RCC 7860 (cell line): ENCODE measurements around the gene PRR14L.

ENCODE experiments used
- DNase-seq: peaks from one replicate; pipeline ENCODE4 v3.0.0-alpha.2; 2015; ENCODE audit warnings: low spot score
- FAIRE-seq: peaks from 2 replicates; lab custom pipeline; 2012; peaks lifted over from hg19 to GRCh38; lab: Jason Lieb, UNC

PRR14L gene

GRCh38 chr22:31647523-31648320 is 102.2 kb downstream of the PRR14L start:
- DNase-seq: peak; percentile 57

GRCh38 chr22:31647066-31647465 is 102.9 kb downstream of the PRR14L start:
- DNase-seq (no peak), FAIRE-seq (no peak)

More at GRCh38 chr22:31647523-31648320, 102.2 kb downstream of the PRR14L start:
- no peak for FAIRE-seq

DNA sequence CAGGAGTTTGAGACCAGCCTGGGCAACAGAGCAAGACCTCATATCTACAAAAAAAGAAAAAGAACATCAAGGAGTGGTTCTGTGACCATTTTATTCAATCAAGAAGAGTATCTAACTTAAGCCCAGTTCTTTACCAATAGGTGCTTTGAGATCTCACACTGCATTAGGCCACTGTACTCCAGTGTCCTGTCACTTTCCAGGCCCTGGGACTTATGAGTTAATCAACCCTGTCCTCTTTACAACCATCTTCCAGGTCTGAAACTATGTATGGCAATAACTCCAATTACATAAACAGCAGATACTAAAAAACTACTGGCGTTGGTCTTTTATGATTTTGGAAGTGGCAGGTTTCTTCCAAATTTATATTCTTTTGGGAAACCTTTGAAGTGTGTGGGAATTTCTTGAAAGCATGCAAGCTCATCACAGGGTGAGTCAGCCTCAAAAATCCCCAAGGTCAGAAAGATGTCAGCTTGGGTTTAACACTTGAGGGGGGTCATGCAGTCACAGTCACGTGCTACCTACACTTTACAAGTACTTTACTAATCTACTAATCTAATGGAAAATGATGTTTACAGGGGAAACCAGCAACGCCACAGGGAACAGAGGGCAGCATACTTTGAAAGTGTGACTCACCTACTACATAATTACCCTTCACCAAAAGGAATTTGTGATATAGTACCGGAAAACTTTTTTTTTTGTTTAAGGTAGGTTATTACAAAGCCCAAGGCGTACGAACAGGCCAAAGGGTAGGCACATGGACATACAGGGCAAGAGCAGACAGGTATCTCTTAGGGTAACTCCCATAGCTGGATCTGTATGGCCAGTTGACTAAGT is 103.5 kb downstream of the PRR14L start:
- FAIRE-seq (peak; percentile 97), DNase-seq (peak; percentile 99)

DNA sequence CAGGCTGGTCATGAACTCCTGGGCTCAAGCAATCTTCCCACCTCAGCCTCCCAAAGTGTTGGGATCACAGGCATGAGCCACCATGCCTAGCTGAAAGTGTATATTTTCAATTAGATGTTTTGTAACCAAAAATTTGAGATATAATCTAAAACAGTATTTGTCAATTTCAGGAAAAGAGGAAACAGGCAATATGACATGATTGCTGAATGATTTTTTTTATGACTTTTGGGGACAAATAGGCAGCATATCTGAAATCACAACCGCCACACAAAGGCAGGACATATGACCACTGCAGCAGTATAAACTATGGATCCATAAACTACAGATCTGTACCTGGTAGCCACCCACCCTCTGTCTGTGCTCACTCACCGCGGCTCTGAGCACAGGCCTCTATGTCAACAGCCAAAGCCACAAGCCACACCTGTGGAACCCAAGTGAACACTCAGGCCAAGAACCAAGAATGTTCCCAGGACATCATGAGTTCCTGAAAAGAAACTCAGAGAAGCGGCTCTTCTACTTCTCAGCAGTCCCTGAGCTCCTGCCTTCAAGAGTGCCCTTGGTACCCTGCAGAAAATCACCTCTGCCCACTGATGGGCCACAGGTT is 110.4 kb downstream of the PRR14L start:
- FAIRE-seq (no peak), DNase-seq (no peak)

GRCh38 chr22:31637891-31638618 is 111.9 kb downstream of the PRR14L start:
- DNase-seq: peak; percentile 61
- peak; percentile 69 for FAIRE-seq

- FAIRE-seq: peak; percentile 80
- DNase-seq: peak; percentile 57
Measured at GRCh38 chr22:31637447-31637890, 112.5 kb downstream of the PRR14L start.

DNA sequence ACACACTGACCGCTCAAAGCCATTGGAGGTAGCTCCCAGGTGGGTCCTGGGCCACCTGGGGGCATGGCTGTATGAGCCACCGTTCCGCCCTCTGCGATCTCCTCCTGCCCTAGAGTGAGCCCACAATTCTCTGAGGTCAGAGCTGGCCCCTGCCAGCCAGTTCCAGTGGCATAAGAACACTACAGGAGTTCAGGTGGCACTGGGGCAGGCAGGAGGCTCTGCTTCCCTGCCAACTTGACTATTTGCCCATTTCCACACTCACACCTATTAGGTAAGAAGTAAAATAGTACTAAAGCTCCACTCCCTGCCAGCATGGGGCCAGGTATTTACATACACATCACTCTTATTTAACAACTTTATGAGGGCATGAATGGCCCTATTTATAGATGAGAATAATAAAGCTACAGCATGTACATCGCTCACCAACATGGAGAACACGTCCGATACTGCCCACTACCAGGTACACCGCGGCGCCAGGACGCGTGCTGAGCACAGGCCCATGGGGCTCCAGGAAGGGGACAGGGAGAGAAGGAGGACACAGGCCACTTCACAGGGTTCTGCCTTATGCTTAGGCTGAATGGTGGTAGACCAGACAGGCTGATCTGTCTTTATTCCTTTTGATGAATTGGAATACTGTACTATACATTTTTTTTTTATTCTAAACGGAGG is 114.2 kb downstream of the PRR14L start:
- no peak for DNase-seq

GRCh38 chr22:31631436-31631835 is 118.5 kb downstream of the PRR14L start:
- FAIRE-seq: no peak
- DNase-seq: no peak

More for the DNA sequence above, 114.2 kb downstream of the PRR14L start:
- FAIRE-seq: no peak
